Prostate gland (tissue), 2 donors: Measurements from ENCODE around the gene TMEM219. TPM values are rescaled to one million over a fixed set of nuclear protein-coding genes. Genes with fewer than 3 reads are reported as not detected.

ENCODE experiments used
- DNase-seq: peaks from one replicate; pipeline ENCODE4 v3.0.0-alpha.2; 2019; ENCODE audit warnings: low spot score
- H3K27ac ChIP-seq, 2 donors: fragments of 200-600 bp; sonication (generic); 2 replicates each; pipeline ENCODE4 v1.5.1; 2017 to 2019
- H3K27me3 ChIP-seq: fragments of 200-600 bp; sonication (generic); replicated peaks from 2 replicates; pipeline ENCODE4 v1.5.1; 2019; ENCODE audit not compliant: insufficient read depth
- H3K36me3 ChIP-seq, 2 donors: fragments of 200-600 bp; sonication (generic); 1 replicate in 1 of 2; 2 replicates in 1 of 2; pipeline versions ENCODE4 v1.5.1 to v1.8.1; 2017 to 2019
- H3K4me1 ChIP-seq: fragments of 200-600 bp; sonication (generic); replicated peaks from 2 replicates; pipeline ENCODE4 v1.5.1; 2019
- H3K4me3 ChIP-seq, 2 donors: fragments of 200-600 bp; sonication (generic); 2 replicates each; pipeline ENCODE4 v1.5.1; 2017 to 2019
- H3K9me3 ChIP-seq: fragments of 200-600 bp; sonication (generic); 2 replicates; pipeline ENCODE4 v1.5.1; 2017
- CTCF ChIP-seq, 4 experiments: fragments of 200-600 bp in 2 of 4; fragments of 450-650 bp in 2 of 4; sonication (generic) in 2 of 4; IDR thresholded peaks; 1 replicate in 3 of 4; 2 replicates in 1 of 4; pipeline ENCODE4 v1.5.1; 2016 to 2019; ENCODE audit warnings: antibody characterized with exemption in 4 of 4, mild to moderate bottlenecking in 2 of 4, moderate library complexity in 2 of 4
- POLR2A ChIP-seq: fragments of 450-650 bp; IDR thresholded peaks from one replicate; pipeline ENCODE4 v1.6.1; 2016; ENCODE audit warnings: antibody characterized with exemption, mild to moderate bottlenecking
- POLR2AphosphoS5 ChIP-seq: sonication (generic); formaldehyde crosslinking; IDR thresholded peaks from one replicate; pipeline ENCODE4 v1.6.1; 2017; ENCODE audit warnings: antibody characterized with exemption
- WGBS: methylation state at CpG from one replicate; pipeline ENCODE4 v1.1.5; 2018; 5-methylcytosine and 5-hydroxymethylcytosine counted together
- intact Hi-C: fragments of 100-400 bp; cut with DNase I; formaldehyde crosslinking; loops from one replicate; pipeline ENCODE4 v1.14.2; 2022
- total RNA-seq, 2 donors: library from RNA; depleted of rRNA; stranded (reverse); fragments of >200 nt; gene quantifications; one replicate each; pipeline ENCODE4 v1.1.0, GENCODE V29; 2016

TMEM219 gene
- total RNA-seq, 2 donors from 2014 or later, result 188 to 218 TPM

- Histone ChIP-seq H3K27me3 (no peaks in the 10 kb centered on the region), H3K36me3 (peaks cover 43 to 67% of the 10 kb centered on the region in 2 donors), H3K27ac (no peak overlapping the region), H3K4me1 (no peaks in the 10 kb centered on the region), H3K9me3 (no peaks in the 10 kb centered on the region), H3K4me3 (no peak overlapping the region)
- TF ChIP-seq CTCF (IDR thresholded peaks at IDR 0.05) (no peak), POLR2AphosphoS5 (no peak)
- WGBS, result 82% methylated on average over 12 of the region's 12 CpGs
- DNase-seq, result no peak
- intact Hi-C loops, result no loop called here
Measured at GRCh38 chr16:29983420-29984136, 21.7 kb downstream of the TMEM219 start.

- WGBS, result 78% methylated on average over 6 of the region's 6 CpGs
- Histone ChIP-seq H3K36me3 (peaks cover 43 to 60% of the 10 kb centered on the region in 2 donors), H3K27ac (no peak overlapping the region), H3K9me3 (no peaks in the 10 kb centered on the region), H3K4me3 (no peak overlapping the region), H3K27me3 (no peaks in the 10 kb centered on the region), H3K4me1 (no peaks in the 10 kb centered on the region)
- TF ChIP-seq CTCF (IDR thresholded peaks at IDR 0.05) (no peak), POLR2AphosphoS5 (no peak), POLR2A (no peak)
- DNase-seq, result no peak
- intact Hi-C loops, result no loop called here
Measured at GRCh38 chr16:29984137-29984763, 22.4 kb downstream of the TMEM219 start.

GRCh38 chr16:29984764-29985147 is 22.9 kb downstream of the TMEM219 start:
- intact Hi-C loops, result no loop called here
- H3K9me3 ChIP-seq, result no peaks in the 10 kb centered on the region
- no peaks in the 10 kb centered on the region for H3K4me1 ChIP-seq
- H3K27me3 ChIP-seq, result no peaks in the 10 kb centered on the region
- H3K4me3 ChIP-seq, result no peak overlapping the region
- 91% methylated on average over 5 of the region's 5 CpGs for WGBS
- H3K36me3 ChIP-seq, result peaks cover 43 to 59% of the 10 kb centered on the region in 2 donors
- no peak for DNase-seq
- TF ChIP-seq POLR2A (no peak), CTCF (IDR thresholded peaks at IDR 0.05) (no peak), POLR2AphosphoS5 (no peak)
- H3K27ac ChIP-seq, result no peak overlapping the region

GRCh38 chr16:29985271-29985811 is 23.5 kb downstream of the TMEM219 start:
- Histone ChIP-seq H3K4me1 (no peaks in the 10 kb centered on the region), H3K36me3 (peaks cover 43 to 55% of the 10 kb centered on the region in 2 donors), H3K9me3 (no peaks in the 10 kb centered on the region), H3K4me3 (no peak overlapping the region), H3K27ac (no peak overlapping the region), H3K27me3 (no peaks in the 10 kb centered on the region)
- TF ChIP-seq CTCF (IDR thresholded peaks at IDR 0.05), result no peak
- no peak for TF ChIP-seq POLR2A
- TF ChIP-seq POLR2AphosphoS5, result no peak
- intact Hi-C loops, result no loop called here
- no peak for DNase-seq
- WGBS, result 92% methylated on average over 28 of the region's 28 CpGs
